T-cell (primary cell): ENCODE measurements around the gene KCNK2. TPM values are rescaled to one million over a fixed set of nuclear protein-coding genes. Genes with fewer than 3 reads are reported as not detected.
A peak's percentile ranks its signal among the peaks of the same experiment; 100 is the strongest.

ENCODE experiments used
- ATAC-seq, 4 experiments: fragments of 200-7000 bp in 3 of 4; fragments of 150-1000 bp in 1 of 4; cut with Tn5 transposase; replicated peaks in 1 of 4; 1 replicate in 3 of 4; 2 replicates in 1 of 4; pipeline ENCODE4 v1.10.0; 2021; ENCODE audit warnings: moderate library complexity in 3 of 4, mild to moderate bottlenecking in 2 of 4, moderate number of reproducible peaks in 1 of 4
- CTCF ChIA-PET, 2 donors: fragments of 300-600 bp; sonication (Branson Sonifier 250); formaldehyde crosslinking; loops; one replicate each; lab custom pipeline; 2022; ENCODE audit warnings: antibody characterized with exemption in 2 of 2; lab: Charles Lee
- POLR2A ChIA-PET, 2 donors: fragments of 300-600 bp; sonication (Branson Sonifier 250); formaldehyde crosslinking; loops; one replicate each; lab custom pipeline; 2022; ENCODE audit warnings: antibody characterized with exemption in 2 of 2; lab: Charles Lee
- DNase-seq, 35 experiments: peaks; one replicate each; pipeline versions ENCODE4 v3.0.0 to v3.0.0-alpha.2; 2013 to 2023
- H3K27ac ChIP-seq: one replicate; pipeline ENCODE4 v1.5.1; 2013; ENCODE audit warnings: low read length
- H3K27me3 ChIP-seq, 2 experiments: replicated peaks in 1 of 2; 1 replicate in 1 of 2; 2 replicates in 1 of 2; pipeline versions ENCODE4 v1.6.1 to v1.7.0; 2013; ENCODE audit warnings: low read length in 1 of 2, mixed read lengths in 1 of 2; ENCODE audit not compliant: control insufficient read depth in 2 of 2, insufficient read depth in 2 of 2; ENCODE audit errors: extremely low read depth in 1 of 2
- H3K36me3 ChIP-seq, 2 donors: 1 replicate in 1 of 2; 2 replicates in 1 of 2; pipeline versions ENCODE4 v1.6.1 to v1.7.0; 2013; ENCODE audit warnings: low read length in 1 of 2; ENCODE audit not compliant: control insufficient read depth in 2 of 2, insufficient read depth in 1 of 2; ENCODE audit errors: extremely low read depth in 1 of 2
- H3K4me1 ChIP-seq, 2 experiments: 1 replicate in 1 of 2; 2 replicates in 1 of 2; pipeline versions ENCODE4 v1.6.1 to v1.7.0; 2013; ENCODE audit warnings: low read length in 2 of 2, mixed read lengths in 1 of 2; ENCODE audit not compliant: insufficient read depth in 2 of 2, control insufficient read depth in 1 of 2; ENCODE audit errors: extremely low read depth in 1 of 2
- H3K4me3 ChIP-seq, 2 donors: 1 replicate in 1 of 2; 2 replicates in 1 of 2; pipeline versions ENCODE4 v1.5.1 to v1.7.0; 2013; ENCODE audit warnings: mild to moderate bottlenecking in 2 of 2, low read length in 1 of 2, moderate library complexity in 1 of 2; ENCODE audit not compliant: control insufficient read depth in 1 of 2; ENCODE audit errors: extremely low read depth in 1 of 2
- H3K9me3 ChIP-seq: 2 replicates; pipeline ENCODE4 v1.7.0; 2013
- H3K27ac Mint-ChIP-seq, 2 donors: one replicate each; pipeline ENCODE4 v1.8.0; 2020 to 2021; ENCODE audit warnings: mild to moderate bottlenecking in 2 of 2, mixed read lengths in 2 of 2
- H3K27me3 Mint-ChIP-seq, 2 donors: one replicate each; pipeline ENCODE4 v1.8.0; 2021 to 2022; ENCODE audit warnings: mixed read lengths in 2 of 2
- H3K36me3 Mint-ChIP-seq: one replicate; pipeline ENCODE4 v1.8.0; 2021; ENCODE audit warnings: mixed read lengths
- H3K4me1 Mint-ChIP-seq, 3 donors: one replicate each; pipeline ENCODE4 v1.8.0; 2020 to 2022; ENCODE audit warnings: mixed read lengths in 3 of 3, mild to moderate bottlenecking in 1 of 3
- H3K4me3 Mint-ChIP-seq, 3 donors: one replicate each; pipeline ENCODE4 v1.8.0; 2020 to 2022; ENCODE audit warnings: mild to moderate bottlenecking in 3 of 3, mixed read lengths in 3 of 3, moderate library complexity in 3 of 3
- H3K9me3 Mint-ChIP-seq, 3 donors: one replicate each; pipeline ENCODE4 v1.8.0; 2020 to 2022; ENCODE audit warnings: mixed read lengths in 3 of 3
- WGBS: methylation state at CpG from one replicate; pipeline ENCODE4 v1.1.5; 2013; ENCODE audit warnings: missing lambda C conversion rate; ENCODE audit not compliant: insufficient coverage; 5-methylcytosine and 5-hydroxymethylcytosine counted together
- total RNA-seq, 35 experiments: library from RNA in 6 of 35; stranded (reverse) in 6 of 35; fragments of 120-200 nt in 1 of 35; gene quantifications; one replicate each; pipeline versions ENCODE4 v1.2.1 to v1.2.4 and lab custom pipeline; 2013 to 2026

Gene KCNK2
- total RNA-seq, 5 donors from 2014 or later (not counting 1 experiment from before 2014, with no cell fraction given) = not detected

GRCh38 chr1:215071078-215071477, 11.5 kb upstream of the KCNK2 start:
- POLR2A ChIA-PET = no interaction called here
- H3K27ac ChIP-seq = no peak overlapping the region
- no peaks in the 10 kb centered on the region for H3K36me3 ChIP-seq
- ATAC-seq = no peak
- H3K9me3 ChIP-seq = no peaks in the 10 kb centered on the region
- WGBS = no CpG with 5 or more reads among the region's 1 CpG
- H3K4me3 ChIP-seq = no peak overlapping the region
- H3K27ac Mint-ChIP-seq = no peak overlapping the region
- no peak overlapping the region for H3K4me3 Mint-ChIP-seq
- H3K4me1 Mint-ChIP-seq = no peaks in the 10 kb centered on the region
- DNase-seq = no peak
- H3K36me3 Mint-ChIP-seq = no peaks in the 10 kb centered on the region
- peaks cover 0 to 18% of the 10 kb centered on the region in 2 donors for H3K27me3 Mint-ChIP-seq
- peaks cover 3 to 5% (median 4%) of the 10 kb centered on the region in 3 donors for H3K9me3 Mint-ChIP-seq
- no peaks in the 10 kb centered on the region for H3K4me1 ChIP-seq
- no peaks in the 10 kb centered on the region for H3K27me3 ChIP-seq
- CTCF ChIA-PET = no interaction called here

GRCh38 chr1:215076322-215076721, 6.2 kb upstream of the KCNK2 start:
- peak in 1 of 35 experiments; percentile 9 for DNase-seq
- no peaks in the 10 kb centered on the region for H3K9me3 Mint-ChIP-seq

GRCh38 chr1:215079456-215079855, 3.1 kb upstream of the KCNK2 start:
- H3K27me3 Mint-ChIP-seq = peaks cover 46% of the 10 kb centered on the region in 2 donors
- peaks cover 4 to 13% (median 12%) of the 10 kb centered on the region in 3 donors for H3K4me1 Mint-ChIP-seq
- POLR2A ChIA-PET = no interaction called here

More at GRCh38 chr1:215076322-215076721, 6.2 kb upstream of the KCNK2 start:
- H3K27ac ChIP-seq = no peak overlapping the region
- POLR2A ChIA-PET = no interaction called here
- CTCF ChIA-PET = no interaction called here
- H3K9me3 ChIP-seq = no peaks in the 10 kb centered on the region
- Mint-ChIP-seq H3K27me3 (peaks cover 21 to 38% of the 10 kb centered on the region in 2 donors), H3K36me3 (no peaks in the 10 kb centered on the region), H3K4me1 (peaks cover 0 to 3% (median 0%) of the 10 kb centered on the region in 3 donors), H3K4me3 (no peak overlapping the region), H3K27ac (no peak overlapping the region)
- no peaks in the 10 kb centered on the region for H3K4me1 ChIP-seq
- no peak overlapping the region for H3K4me3 ChIP-seq
- H3K36me3 ChIP-seq = no peaks in the 10 kb centered on the region
- ATAC-seq = no peak
- no CpG with 5 or more reads among the region's 1 CpG for WGBS
- peaks cover 0 to 9% of the 10 kb centered on the region in 2 experiments for H3K27me3 ChIP-seq

DNA sequence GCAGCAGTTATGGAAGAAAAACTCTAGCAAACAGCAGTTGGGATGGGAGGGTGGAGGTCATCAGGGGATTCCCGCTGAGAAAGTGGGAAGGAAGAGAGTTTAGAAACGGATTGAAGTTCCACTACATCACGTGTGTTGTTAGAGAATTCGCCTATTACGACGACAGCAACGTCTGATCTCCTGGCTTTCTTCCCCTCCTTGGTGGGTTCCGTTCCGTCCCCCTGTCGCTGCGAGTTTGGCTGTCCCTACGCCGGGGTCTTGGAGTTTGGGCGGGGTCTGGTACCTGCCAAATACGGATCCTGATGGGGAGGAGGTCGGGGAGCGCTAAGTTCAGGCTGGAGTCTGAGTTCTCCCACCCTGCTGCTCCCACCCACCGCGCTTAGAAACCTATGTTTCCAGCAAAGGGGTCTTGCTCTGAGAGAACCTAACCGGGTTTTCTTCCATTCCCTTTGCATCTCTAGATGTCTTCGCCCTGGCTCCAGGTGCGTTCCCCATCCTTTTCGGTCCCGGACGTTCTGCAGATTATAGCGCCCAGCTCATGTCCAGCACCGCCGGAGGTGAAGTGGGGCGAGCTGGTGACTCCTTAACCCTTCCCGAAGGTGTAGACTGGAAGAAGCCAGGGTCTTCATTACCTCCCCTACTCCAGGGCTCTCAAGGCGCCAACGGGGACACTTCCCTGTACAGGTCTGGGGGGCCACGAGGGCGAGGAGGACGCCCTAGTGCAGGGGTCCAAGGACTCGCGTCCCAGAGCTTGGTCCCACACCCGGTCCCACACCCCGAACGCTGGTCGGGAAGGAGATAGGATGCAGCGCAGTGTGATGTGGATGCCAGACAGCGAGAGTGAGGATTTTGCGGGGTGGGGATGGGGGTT, 641 bp upstream of the KCNK2 start:
- H3K4me3 ChIP-seq = no peak overlapping the region
- ChIA-PET CTCF (no interaction called here), POLR2A (no interaction called here)
- Mint-ChIP-seq H3K27ac (no peak overlapping the region), H3K9me3 (no peaks in the 10 kb centered on the region), H3K27me3 (peaks cover 48 to 65% of the 10 kb centered on the region in 2 donors), H3K4me3 (peak overlapping the region in 1 of 3 donors; percentile 63), H3K36me3 (no peaks in the 10 kb centered on the region), H3K4me1 (peaks cover 4 to 13% (median 12%) of the 10 kb centered on the region in 3 donors)
- no peaks in the 10 kb centered on the region for H3K9me3 ChIP-seq
- no peak overlapping the region for H3K27ac ChIP-seq
- ATAC-seq (no peak), DNase-seq (no peak)
- no peaks in the 10 kb centered on the region for H3K4me1 ChIP-seq
- H3K36me3 ChIP-seq = no peaks in the 10 kb centered on the region
- H3K27me3 ChIP-seq = peaks cover 19 to 23% of the 10 kb centered on the region in 2 experiments
- WGBS = 5% methylated on average over 31 of the region's 44 CpGs

More at GRCh38 chr1:215079456-215079855, 3.1 kb upstream of the KCNK2 start:
- H3K36me3 Mint-ChIP-seq = no peaks in the 10 kb centered on the region
- whole genome bisulfite sequencing = no CpG with 5 or more reads among the region's 2 CpGs
- no peak overlapping the region for H3K27ac Mint-ChIP-seq
- no peak overlapping the region for H3K27ac ChIP-seq
- H3K27me3 ChIP-seq = peaks cover 16 to 19% of the 10 kb centered on the region in 2 experiments
- DNase-seq (no peak), ATAC-seq (no peak)
- H3K9me3 ChIP-seq = no peaks in the 10 kb centered on the region
- no peaks in the 10 kb centered on the region for H3K9me3 Mint-ChIP-seq
- CTCF ChIA-PET = no interaction called here
- no peaks in the 10 kb centered on the region for H3K4me1 ChIP-seq
- no peaks in the 10 kb centered on the region for H3K36me3 ChIP-seq
- no peak overlapping the region for H3K4me3 Mint-ChIP-seq
- no peak overlapping the region for H3K4me3 ChIP-seq

DNA sequence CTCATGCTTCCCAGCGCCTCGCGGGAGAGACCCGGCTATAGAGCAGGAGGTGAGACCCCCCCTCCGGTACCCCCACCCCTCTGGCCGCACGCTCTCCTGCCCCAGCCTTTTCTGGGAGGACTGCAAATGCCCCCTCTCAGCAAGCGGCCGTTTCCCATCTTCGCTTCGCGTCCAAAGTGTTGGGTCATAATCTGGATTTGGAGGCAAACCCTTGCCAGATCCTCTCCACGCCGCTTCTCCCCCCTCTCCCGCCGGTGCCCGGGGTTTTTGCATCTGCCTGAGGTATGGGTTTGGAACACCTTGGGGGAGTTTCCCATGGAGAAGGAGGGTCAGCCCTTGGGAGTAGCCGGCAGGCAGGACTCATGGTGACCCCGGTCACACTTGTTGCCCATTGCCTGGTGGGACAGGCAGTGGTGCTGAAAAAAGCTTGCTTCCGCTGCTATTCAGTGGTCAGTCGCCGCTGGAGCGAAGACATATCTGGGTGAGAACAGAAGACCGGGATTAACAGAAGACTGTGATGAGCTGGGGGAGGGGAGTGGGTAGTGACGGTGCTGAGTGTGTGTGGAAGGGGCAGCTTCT, 935 bp downstream of the KCNK2 start:
- no peak for ATAC-seq
- WGBS = 10% methylated on average over 9 of the region's 25 CpGs
- Histone ChIP-seq H3K4me1 (no peaks in the 10 kb centered on the region), H3K4me3 (peak overlapping the region in 1 of 2 donors; percentile 15), H3K36me3 (no peaks in the 10 kb centered on the region), H3K9me3 (no peaks in the 10 kb centered on the region), H3K27ac (no peak overlapping the region), H3K27me3 (peaks cover 19 to 24% of the 10 kb centered on the region in 2 experiments)
- no peaks in the 10 kb centered on the region for H3K36me3 Mint-ChIP-seq
- H3K9me3 Mint-ChIP-seq = no peaks in the 10 kb centered on the region
- H3K4me1 Mint-ChIP-seq = peaks cover 4 to 13% (median 12%) of the 10 kb centered on the region in 3 donors
- peak overlapping the region in 2 of 3 donors; percentile 7 to 58 for H3K4me3 Mint-ChIP-seq
- CTCF ChIA-PET = no interaction called here
- DNase-seq = no peak
- POLR2A ChIA-PET = interaction anchor here in 1 of 2 donors (0.7 kb wide), 1 partner anchor 921 kb away, joined by 9 read pairs; no protein-coding TSS in a partner anchor
- no peak overlapping the region for H3K27ac Mint-ChIP-seq
- peaks cover 59 to 64% of the 10 kb centered on the region in 2 donors for H3K27me3 Mint-ChIP-seq

DNA sequence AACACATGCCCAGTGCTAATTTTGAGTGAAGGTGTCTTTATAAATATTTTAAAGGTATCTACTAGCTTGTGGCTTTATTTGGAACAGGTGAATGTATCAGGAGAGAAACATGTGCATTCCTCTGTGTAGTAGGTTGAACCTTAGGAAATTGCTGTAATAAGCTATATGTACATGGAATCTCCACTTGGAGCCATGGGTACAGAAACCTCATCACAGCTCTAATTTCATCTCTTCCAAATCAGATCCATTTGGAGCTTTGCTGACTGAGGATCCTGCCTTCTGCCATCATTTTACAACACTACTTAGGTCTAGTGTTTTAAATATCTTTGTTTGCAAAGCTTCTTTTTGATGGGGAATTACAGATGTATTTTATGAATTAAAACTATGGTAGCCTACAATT, 2.1 kb downstream of the KCNK2 start:
- no peaks in the 10 kb centered on the region for H3K9me3 ChIP-seq
- POLR2A ChIA-PET = no interaction called here
- Mint-ChIP-seq H3K27ac (no peak overlapping the region), H3K27me3 (peaks cover 56 to 62% of the 10 kb centered on the region in 2 donors), H3K36me3 (no peaks in the 10 kb centered on the region), H3K4me1 (peaks cover 4 to 13% (median 12%) of the 10 kb centered on the region in 3 donors), H3K9me3 (no peaks in the 10 kb centered on the region), H3K4me3 (no peak overlapping the region)
- H3K4me1 ChIP-seq = no peaks in the 10 kb centered on the region
- no peak for ATAC-seq
- no peaks in the 10 kb centered on the region for H3K36me3 ChIP-seq
- DNase-seq = no peak
- H3K4me3 ChIP-seq = no peak overlapping the region
- no peak overlapping the region for H3K27ac ChIP-seq
- H3K27me3 ChIP-seq = peaks cover 19 to 20% of the 10 kb centered on the region in 2 experiments
- CTCF ChIA-PET = interaction anchor here in 1 of 2 donors (0.6 kb wide), 1 partner anchor 1155 kb away, joined by 8 read pairs; no protein-coding TSS in a partner anchor
